Panc1 (cell line): Measurements from ENCODE around the gene SEL1L3. TPM values are rescaled to one million over a fixed set of nuclear protein-coding genes. Genes with fewer than 3 reads are reported as not detected.

Experiments
- ATAC-seq: fragments of 200-7000 bp; cut with Tn5 transposase; 2 replicates; pipeline ENCODE4 v1.9.1; 2020; ENCODE audit warnings: mild to moderate bottlenecking, moderate library complexity
- BruUV-seq: library from RNA; stranded (reverse); fragments of 400-500 nt; replicated peaks from 2 replicates; lab custom pipeline; 2021; lab: Mats Ljungman, UMichigan
- CTCF ChIA-PET: fragments of 300-600 bp; sonication (Branson Sonifier 250); formaldehyde crosslinking; loops from one replicate; lab custom pipeline; 2022; ENCODE audit warnings: antibody characterized with exemption; lab: Charles Lee
- POLR2A ChIA-PET: fragments of 300-600 bp; sonication (Branson Sonifier 250); formaldehyde crosslinking; loops from one replicate; lab custom pipeline; 2022; ENCODE audit warnings: antibody characterized with exemption; lab: Charles Lee
- DNase-seq: peaks from one replicate; pipeline ENCODE4 v3.0.0-alpha.2; 2010; ENCODE audit warnings: low read depth, low spot score
- H3K27ac ChIP-seq: 2 replicates; pipeline ENCODE4 v1.5.1; 2011; ENCODE audit warnings: mild to moderate bottlenecking, low read length, inconsistent platforms
- H3K27me3 ChIP-seq: fragments of 200-500 bp; sonication (Bioruptor generic); 2 replicates; pipeline ENCODE4 v1.6.0; 2014; ENCODE audit warnings: low read length, inconsistent platforms; ENCODE audit not compliant: control insufficient read depth, insufficient read depth
- H3K36me3 ChIP-seq: fragments of 200-500 bp; sonication (Bioruptor generic); 2 replicates; pipeline ENCODE4 v1.5.1; 2014; ENCODE audit warnings: inconsistent platforms, mild to moderate bottlenecking, low read length, moderate library complexity; ENCODE audit not compliant: control insufficient read depth, insufficient read depth
- H3K4me1 ChIP-seq: 2 replicates; pipeline ENCODE4 v1.5.1; 2011; ENCODE audit warnings: inconsistent platforms, mild to moderate bottlenecking, low read length, moderate library complexity; ENCODE audit not compliant: control insufficient read depth, insufficient read depth
- H3K4me3 ChIP-seq, 2 experiments: 2 replicates each; pipeline ENCODE4 v1.5.1; 2011 to 2012; ENCODE audit warnings: low read depth in 2 of 2, low read length in 2 of 2, mild to moderate bottlenecking in 2 of 2, inconsistent platforms in 1 of 2, moderate library complexity in 1 of 2
- H3K9me3 ChIP-seq: fragments of 200-500 bp; sonication (Bioruptor generic); 2 replicates; pipeline ENCODE4 v1.5.1; 2014; ENCODE audit warnings: low read depth, mild to moderate bottlenecking, inconsistent platforms, low read length, moderate library complexity; ENCODE audit not compliant: control insufficient read depth, insufficient read depth
- POLR2AphosphoS5 ChIP-seq: IDR thresholded peaks from 2 replicates; pipeline ENCODE4 v1.6.1; 2012; ENCODE audit warnings: mild to moderate bottlenecking, low read depth, low read length, moderate library complexity
- REST ChIP-seq, 2 experiments: IDR thresholded peaks; 2 replicates each; pipeline ENCODE4 v1.6.1; 2011 to 2012; ENCODE audit warnings: low read depth in 2 of 2, control low read depth in 1 of 2, low read length in 1 of 2, mild to moderate bottlenecking in 1 of 2, moderate library complexity in 1 of 2; ENCODE audit not compliant: insufficient read depth in 1 of 2
- SIN3A ChIP-seq: IDR thresholded peaks from 2 replicates; pipeline ENCODE4 v1.6.1; 2012; ENCODE audit warnings: low read depth, mild to moderate bottlenecking, low read length, moderate library complexity, borderline replicate concordance; ENCODE audit not compliant: insufficient read depth
- TCF7L2 ChIP-seq: IDR thresholded peaks from 2 replicates; pipeline ENCODE4 v1.6.1; 2011; ENCODE audit warnings: mild to moderate bottlenecking, low read depth, low read length, inconsistent platforms
- in situ Hi-C: cut with HindIII; loops from 2 replicates; pipeline ENCODE4 v1.10.0; 2016; ENCODE audit warnings: low sequenced_read_pairs, low pct_unique_long_range_greater_than_20kb
- intact Hi-C: fragments of 100-400 bp; cut with micrococcal nuclease; formaldehyde crosslinking; loops from one replicate; pipeline ENCODE4 v1.10.0; 2022; ENCODE audit not compliant: unreplicated experiment
- total RNA-seq: library from RNA; stranded (reverse); gene quantifications from one replicate; pipeline ENCODE4 v1.2.1, GENCODE V29; 2021; ENCODE audit not compliant: unreplicated experiment
- TF ChIP-seq, protein P1 (sequence below): fragments of 450-650 bp; IDR thresholded peaks from 2 replicates; pipeline ENCODE4 v1.5.1; 2017; ENCODE audit warnings: mild to moderate bottlenecking

Gene SEL1L3
- total RNA-seq, 1 experiment from 2014 or later, result 1.1 TPM

- ChIA-PET POLR2A (no interaction called here), CTCF (no interaction called here)
- in situ Hi-C loops (no loop called here), intact Hi-C loops (no loop called here)
- no peak for DNase-seq
- no peaks in the 10 kb centered on the region for H3K9me3 ChIP-seq
- no peak for ATAC-seq
- H3K4me1 ChIP-seq, result no peaks in the 10 kb centered on the region
- H3K27ac ChIP-seq, result no peak overlapping the region
- BruUV-seq, result no TSS peak
- no peak for TF ChIP-seq SIN3A
- no peaks in the 10 kb centered on the region for H3K36me3 ChIP-seq
- no peak overlapping the region for H3K4me3 ChIP-seq
- no peaks in the 10 kb centered on the region for H3K27me3 ChIP-seq
Observed at GRCh38 chr4:25750874-25751273, 111.9 kb downstream of the SEL1L3 start.

DNA sequence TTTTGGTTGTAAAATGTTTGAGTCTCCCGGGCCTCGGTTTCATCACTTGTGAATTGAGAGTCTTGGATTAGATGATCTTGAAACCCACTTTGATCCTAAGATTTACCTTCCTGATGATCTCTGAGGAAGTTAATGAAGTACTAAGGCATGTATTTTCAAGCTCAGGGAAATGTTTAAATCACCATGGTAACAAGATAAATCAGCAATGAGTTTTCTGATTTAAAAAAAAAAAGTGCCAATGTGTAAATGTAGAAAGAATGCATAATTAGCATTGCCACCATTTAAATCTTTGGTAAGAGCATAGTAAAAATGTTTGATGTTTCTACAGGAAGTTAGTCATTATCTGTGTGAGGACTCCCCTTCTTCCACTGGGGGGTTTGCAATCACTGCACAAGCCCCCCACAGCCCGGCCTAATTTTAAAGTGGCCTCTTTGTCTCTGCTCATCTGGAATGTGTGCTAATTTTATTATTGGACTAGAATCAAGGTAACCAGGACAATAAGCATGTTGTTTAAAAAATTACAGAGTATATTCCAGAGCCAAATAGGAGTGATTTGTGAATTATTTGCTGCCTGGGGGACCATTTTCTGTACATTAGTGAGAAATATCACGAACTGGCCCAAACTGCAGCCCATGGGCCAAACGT is 113.5 kb downstream of the SEL1L3 start:
- ATAC-seq (no peak), DNase-seq (no peak)
- in situ Hi-C loops, result no loop called here
- no peaks in the 10 kb centered on the region for H3K9me3 ChIP-seq
- intact Hi-C loops, result no loop called here
- POLR2A ChIA-PET, result no interaction called here
- H3K36me3 ChIP-seq, result no peaks in the 10 kb centered on the region
- no peak overlapping the region for H3K27ac ChIP-seq
- no peaks in the 10 kb centered on the region for H3K27me3 ChIP-seq
- no TSS peak for BruUV-seq
- no peaks in the 10 kb centered on the region for H3K4me1 ChIP-seq
- TF ChIP-seq TCF7L2 (no peak), REST (IDR thresholded peaks at IDR 0.05; ENCODE audit: insufficient read depth in 1 of 2, low read depth in 2 of 2, low read length in 1 of 2) (no peak), SIN3A (no peak), POLR2AphosphoS5 (no peak)
- TF ChIP-seq, protein P1, sequence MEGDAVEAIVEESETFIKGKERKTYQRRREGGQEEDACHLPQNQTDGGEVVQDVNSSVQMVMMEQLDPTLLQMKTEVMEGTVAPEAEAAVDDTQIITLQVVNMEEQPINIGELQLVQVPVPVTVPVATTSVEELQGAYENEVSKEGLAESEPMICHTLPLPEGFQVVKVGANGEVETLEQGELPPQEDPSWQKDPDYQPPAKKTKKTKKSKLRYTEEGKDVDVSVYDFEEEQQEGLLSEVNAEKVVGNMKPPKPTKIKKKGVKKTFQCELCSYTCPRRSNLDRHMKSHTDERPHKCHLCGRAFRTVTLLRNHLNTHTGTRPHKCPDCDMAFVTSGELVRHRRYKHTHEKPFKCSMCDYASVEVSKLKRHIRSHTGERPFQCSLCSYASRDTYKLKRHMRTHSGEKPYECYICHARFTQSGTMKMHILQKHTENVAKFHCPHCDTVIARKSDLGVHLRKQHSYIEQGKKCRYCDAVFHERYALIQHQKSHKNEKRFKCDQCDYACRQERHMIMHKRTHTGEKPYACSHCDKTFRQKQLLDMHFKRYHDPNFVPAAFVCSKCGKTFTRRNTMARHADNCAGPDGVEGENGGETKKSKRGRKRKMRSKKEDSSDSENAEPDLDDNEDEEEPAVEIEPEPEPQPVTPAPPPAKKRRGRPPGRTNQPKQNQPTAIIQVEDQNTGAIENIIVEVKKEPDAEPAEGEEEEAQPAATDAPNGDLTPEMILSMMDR, result no peak
- no peak overlapping the region for H3K4me3 ChIP-seq
- CTCF ChIA-PET, result no interaction called here

DNA sequence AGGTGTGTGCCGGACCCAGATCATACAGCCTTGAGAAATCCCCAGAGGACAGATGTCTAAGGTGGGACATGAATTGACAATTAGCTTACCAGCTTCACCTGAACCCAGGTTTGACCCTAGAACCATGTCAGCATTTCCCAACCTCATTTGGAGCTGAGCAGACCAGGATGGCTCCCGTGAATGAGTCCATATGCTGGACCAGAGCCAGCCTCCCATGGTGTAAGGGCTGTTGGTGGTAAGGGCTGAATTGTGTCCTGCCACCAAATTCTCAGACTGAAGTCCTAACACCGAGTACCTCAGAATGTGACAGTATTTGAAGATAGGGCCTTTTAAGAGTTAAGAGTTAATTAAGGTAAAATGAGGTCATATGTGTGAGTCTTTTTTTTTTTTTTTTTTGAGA is 118.8 kb downstream of the SEL1L3 start:
- CTCF ChIA-PET, result no interaction called here

More for the DNA sequence above, 118.8 kb downstream of the SEL1L3 start:
- ATAC-seq (no peak), DNase-seq (no peak)
- in situ Hi-C loops (no loop called here), intact Hi-C loops (no loop called here)
- Histone ChIP-seq H3K36me3 (no peaks in the 10 kb centered on the region), H3K9me3 (no peaks in the 10 kb centered on the region), H3K27ac (no peak overlapping the region), H3K4me3 (no peak overlapping the region), H3K4me1 (no peaks in the 10 kb centered on the region), H3K27me3 (no peaks in the 10 kb centered on the region)
- TF ChIP-seq TCF7L2 (no peak), SIN3A (no peak), REST (IDR thresholded peaks at IDR 0.05; ENCODE audit: insufficient read depth in 1 of 2, low read depth in 2 of 2, low read length in 1 of 2) (no peak)
- TF ChIP-seq, protein P1, result no peak
- BruUV-seq, result no TSS peak
- POLR2A ChIA-PET, result no interaction called here
